ENCODE data around the gene VOPP1. TPM values are rescaled to one million over a fixed set of nuclear protein-coding genes. Genes with fewer than 3 reads are reported as not detected.

Gene VOPP1
- total and polyA plus RNA-seq, 10 of the 15 experiments (the other 5 are each of a cell fraction or from before 2014, with no cell fraction given): 32.8 to 206 (median 129) TPM

GRCh38 chr7:55439627-55440026, 132.7 kb downstream of the VOPP1 start (continued):
- TF ChIP-seq KDM1A (IDR thresholded peaks at IDR 0.05; ENCODE audit: borderline replicate concordance): no peak

- BruUV-seq (replicated peaks): no TSS peak
- RAD21 ChIA-PET (ENCODE audit: unreplicated experiment): no interaction called here
- Histone ChIP-seq H4K20me1 (ENCODE audit: control insufficient read depth, insufficient read depth) (no peaks in the 10 kb centered on the region), H3K79me2 (ENCODE audit: control insufficient read depth, insufficient read depth, low read length) (no peaks in the 10 kb centered on the region), H3K9ac (ENCODE audit: control insufficient read depth, insufficient read depth, low read length) (no peak overlapping the region), H3K27me3 (replicated peaks in 1 of 2; ENCODE audit: control insufficient read depth in 2 of 2, insufficient read depth in 2 of 2, low read length in 1 of 2) (no peaks in the 10 kb centered on the region), H3K36me3 (ENCODE audit: control insufficient read depth in 2 of 2, insufficient read depth in 2 of 2, low read length in 1 of 2) (0 out of 4 replicates have a peak, but pooled peaks cover 0 to 1% of the 10 kb centered on the region in 2 experiments), H3K27ac (ENCODE audit: control insufficient read depth, insufficient read depth) (no peak overlapping the region), H3K4me2 (ENCODE audit: control insufficient read depth, insufficient read depth) (no peak overlapping the region), H2AFZ (ENCODE audit: control insufficient read depth, low read depth, low read length) (no peak overlapping the region), H3K9me3 (replicated peaks; ENCODE audit: control insufficient read depth, insufficient read depth, low read length) (no peaks in the 10 kb centered on the region), H3K4me1 (ENCODE audit: control insufficient read depth, insufficient read depth, low read length) (no peaks in the 10 kb centered on the region), H3K4me3 (no peak overlapping the region)
- no peak for FAIRE-seq
- SMC1A ChIA-PET (ENCODE audit: uncharacterized antibody, unreplicated experiment): no interaction called here
- no peak for DNase-seq (ENCODE audit: low read depth, low spot score)
- 80% methylated on average over 19 of the region's 19 CpGs for WGBS (ENCODE audit: insufficient coverage, insufficient replicate concordance, low lambda C conversion rate, missing lambda C conversion rate)
- TF ChIP-seq RBBP5 (conservative IDR thresholded peaks at IDR 0.05) (no peak), ZNF274 (IDR thresholded peaks at IDR 0.05; ENCODE audit: insufficient read depth, insufficient read length) (no peak), NKRF (conservative IDR thresholded peaks at IDR 0.05) (no peak), TCF12 (IDR thresholded peaks at IDR 0.05; ENCODE audit: low read depth, low read length) (no peak), IRF4 (IDR thresholded peaks at IDR 0.05; ENCODE audit: low read depth, low read length) (no peak), ZNF24 (IDR thresholded peaks at IDR 0.05) (no peak), ZNF687 (IDR thresholded peaks at IDR 0.05) (no peak), PBX3 (IDR thresholded peaks at IDR 0.05; ENCODE audit: insufficient replicate concordance, low read depth, low read length) (no peak)
- CTCF ChIA-PET: no interaction called here
- in situ Hi-C loops (cut with MboI) (loop anchor here (5.0 kb wide), 1 partner anchor 153 kb away; no protein-coding TSS in a partner anchor), intact Hi-C loops (cut with micrococcal nuclease; ENCODE audit: unreplicated experiment) (no loop called here)
- no peak for ATAC-seq
- POLR2A ChIA-PET: no interaction called here
Measured at GRCh38 chr7:55438757-55439525, 133.4 kb downstream of the VOPP1 start.
